Astrocyte of the cerebellum (primary cell): ENCODE results near the gene ADAMTS20.

Experiments
- DNase-seq: peaks from one replicate; pipeline ENCODE4 v3.0.0-alpha.2; 2011; ENCODE audit warnings: low read depth
- H3K4me3 ChIP-seq: 2 replicates; pipeline ENCODE4 v1.5.1; 2011; ENCODE audit warnings: mild to moderate bottlenecking, low read depth, low read length, moderate library complexity
- in situ Hi-C: cut with HindIII; loops from 2 replicates; pipeline ENCODE4 v1.10.0; 2017; ENCODE audit warnings: low sequenced_read_pairs
- TF ChIP-seq, protein P1 (sequence below): IDR thresholded peaks from 2 replicates; pipeline ENCODE4 v1.5.1; 2012; ENCODE audit warnings: low read length, low read depth, moderate library complexity, mild to moderate bottlenecking; ENCODE audit errors: missing control alignments

The ADAMTS20 gene

DNA sequence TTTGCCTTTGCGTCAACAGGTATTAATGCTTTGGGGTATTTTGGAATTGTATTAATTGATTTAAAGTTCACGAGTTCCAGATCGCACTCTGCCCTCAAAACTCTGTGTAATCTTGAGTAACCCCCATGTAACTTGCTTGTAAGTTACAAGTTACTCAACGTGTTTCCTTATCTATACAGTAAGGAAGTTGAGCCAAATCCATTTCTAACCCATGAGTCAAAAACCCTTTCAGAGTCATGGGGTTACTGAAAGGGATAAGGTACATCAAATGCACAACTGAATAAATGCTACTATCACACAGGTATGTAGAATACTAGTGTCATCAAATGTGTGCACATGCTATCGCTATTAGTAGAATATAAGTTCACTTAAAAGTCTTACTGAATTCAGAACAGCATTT, 28.6 kb upstream of the ADAMTS20 start:
- in situ Hi-C loops = no loop called here
- no peak for DNase-seq
- H3K4me3 ChIP-seq = no peak overlapping the region
- TF ChIP-seq, protein P1, sequence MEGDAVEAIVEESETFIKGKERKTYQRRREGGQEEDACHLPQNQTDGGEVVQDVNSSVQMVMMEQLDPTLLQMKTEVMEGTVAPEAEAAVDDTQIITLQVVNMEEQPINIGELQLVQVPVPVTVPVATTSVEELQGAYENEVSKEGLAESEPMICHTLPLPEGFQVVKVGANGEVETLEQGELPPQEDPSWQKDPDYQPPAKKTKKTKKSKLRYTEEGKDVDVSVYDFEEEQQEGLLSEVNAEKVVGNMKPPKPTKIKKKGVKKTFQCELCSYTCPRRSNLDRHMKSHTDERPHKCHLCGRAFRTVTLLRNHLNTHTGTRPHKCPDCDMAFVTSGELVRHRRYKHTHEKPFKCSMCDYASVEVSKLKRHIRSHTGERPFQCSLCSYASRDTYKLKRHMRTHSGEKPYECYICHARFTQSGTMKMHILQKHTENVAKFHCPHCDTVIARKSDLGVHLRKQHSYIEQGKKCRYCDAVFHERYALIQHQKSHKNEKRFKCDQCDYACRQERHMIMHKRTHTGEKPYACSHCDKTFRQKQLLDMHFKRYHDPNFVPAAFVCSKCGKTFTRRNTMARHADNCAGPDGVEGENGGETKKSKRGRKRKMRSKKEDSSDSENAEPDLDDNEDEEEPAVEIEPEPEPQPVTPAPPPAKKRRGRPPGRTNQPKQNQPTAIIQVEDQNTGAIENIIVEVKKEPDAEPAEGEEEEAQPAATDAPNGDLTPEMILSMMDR = no peak

DNA sequence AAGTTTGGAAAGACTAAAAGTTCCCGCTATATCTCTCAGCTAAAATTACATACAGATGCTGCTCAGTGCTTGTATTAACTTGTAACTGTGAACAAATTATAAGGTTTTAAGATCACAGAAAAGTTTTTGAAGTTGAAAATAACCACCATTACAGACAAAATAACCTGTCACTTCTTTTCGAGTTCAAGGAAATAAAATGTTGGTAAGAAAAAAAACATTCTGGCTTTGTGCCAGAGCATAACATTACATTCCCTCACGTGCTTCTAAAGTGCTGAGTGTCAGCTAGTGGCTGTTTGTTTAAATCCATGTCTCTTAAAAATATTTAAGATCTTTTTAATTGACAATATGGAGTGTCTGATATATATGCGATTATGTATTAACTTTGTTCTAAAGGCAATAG, 27.2 kb upstream of the ADAMTS20 start:
- in situ Hi-C loops = no loop called here
- no peak overlapping the region for H3K4me3 ChIP-seq
- DNase-seq = no peak
- TF ChIP-seq, protein P1 = no peak

DNA sequence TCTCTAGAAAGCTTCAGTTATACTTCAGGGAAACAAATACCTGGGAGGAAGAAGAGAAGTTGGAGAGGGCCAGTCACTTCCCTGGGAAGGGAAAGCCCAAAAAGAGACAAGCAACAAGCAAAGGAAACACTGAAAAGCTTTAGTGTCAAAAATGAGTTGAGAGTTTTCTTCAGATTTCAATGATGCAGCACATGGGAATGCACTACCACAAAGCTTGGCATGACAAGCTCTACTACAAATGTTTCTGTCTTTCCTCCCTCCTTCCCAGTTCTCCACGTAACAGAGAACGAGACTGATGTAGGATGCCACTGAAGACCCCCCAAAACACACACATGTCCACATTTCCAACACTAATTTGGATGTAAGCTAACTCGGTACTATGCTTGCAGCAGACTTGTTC, 26.8 kb upstream of the ADAMTS20 start:
- TF ChIP-seq, protein P1 = no peak
- no peak overlapping the region for H3K4me3 ChIP-seq
- no peak for DNase-seq
- in situ Hi-C loops = no loop called here

DNA sequence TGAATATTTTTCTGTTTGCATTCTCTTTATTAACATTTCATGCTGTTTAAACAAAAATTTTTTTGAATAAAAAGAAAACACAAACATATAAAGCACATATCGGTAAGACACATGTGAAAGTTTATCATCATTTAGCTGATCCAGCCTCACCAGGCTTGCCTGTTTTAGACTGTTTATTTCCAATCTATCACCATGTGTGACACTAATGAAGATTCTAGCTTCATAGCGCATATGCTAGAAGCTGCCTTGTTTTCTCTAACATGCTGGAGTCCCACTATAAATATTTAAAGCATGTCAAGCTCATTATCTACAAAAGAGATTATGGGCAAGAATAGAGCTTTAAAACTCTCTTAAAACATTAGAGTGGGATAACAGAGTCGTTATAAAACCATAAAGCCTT, 25.4 kb upstream of the ADAMTS20 start:
- H3K4me3 ChIP-seq = no peak overlapping the region
- TF ChIP-seq, protein P1 = no peak
- DNase-seq = no peak
- in situ Hi-C loops = no loop called here

DNA sequence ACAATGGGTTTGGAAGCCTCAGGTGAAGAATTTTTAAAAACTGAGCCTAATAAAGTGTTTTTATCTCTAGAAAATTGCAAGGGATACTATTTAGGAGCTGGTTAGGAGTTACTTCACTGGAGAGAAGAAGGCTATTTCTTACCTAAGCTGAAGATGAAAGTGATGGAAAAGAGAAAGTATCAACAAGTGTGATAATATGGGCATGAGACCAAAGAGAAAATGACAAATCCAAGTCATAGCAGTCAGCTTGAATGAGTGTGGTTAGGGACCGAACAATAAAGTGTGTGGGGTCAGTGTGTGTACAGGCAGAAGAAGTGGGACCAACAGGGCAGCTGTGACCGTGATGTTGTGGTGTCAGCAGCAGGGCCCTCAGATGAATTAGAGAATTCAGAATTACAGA, 24.2 kb upstream of the ADAMTS20 start:
- no peak overlapping the region for H3K4me3 ChIP-seq
- in situ Hi-C loops = no loop called here
- TF ChIP-seq, protein P1 = no peak
- DNase-seq = no peak

DNA sequence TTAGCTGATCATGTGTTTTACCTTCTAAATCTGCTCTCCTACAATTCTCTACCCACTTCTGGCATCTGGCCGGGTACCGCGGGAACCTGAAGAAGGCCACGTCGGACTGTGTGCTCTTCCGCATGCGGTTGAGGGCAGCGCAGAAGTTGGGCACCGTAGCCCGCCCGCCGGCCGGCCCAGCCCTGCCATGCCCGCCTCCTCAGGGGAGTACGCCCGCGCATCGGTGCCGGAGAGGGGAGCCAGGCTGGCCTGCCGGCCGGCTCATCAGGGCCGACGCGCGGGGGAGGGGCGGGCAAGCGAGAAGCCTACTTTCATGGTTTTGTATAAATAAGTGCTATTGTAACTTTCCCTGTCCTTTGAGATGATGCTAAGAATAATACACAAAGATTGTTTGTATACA, 19.9 kb upstream of the ADAMTS20 start:
- TF ChIP-seq, protein P1 = no peak
- DNase-seq = no peak
- no peak overlapping the region for H3K4me3 ChIP-seq
- in situ Hi-C loops = no loop called here

DNA sequence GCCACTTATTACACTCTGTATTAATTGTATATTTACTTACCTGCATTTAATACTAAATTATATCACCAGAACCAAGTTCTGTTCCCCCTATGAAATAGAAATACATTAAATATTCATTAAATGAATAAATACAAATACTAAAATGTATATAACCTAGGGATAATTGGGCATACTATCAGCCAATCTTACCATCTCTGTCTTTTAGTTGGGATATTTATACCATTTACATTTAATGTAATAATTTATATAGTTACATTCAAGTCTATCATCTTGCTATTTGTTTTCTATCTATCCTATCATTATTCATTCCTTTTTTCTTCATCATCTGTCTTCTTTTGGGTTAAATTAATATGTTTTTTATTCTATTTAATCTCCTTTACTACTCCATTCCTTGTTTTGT, 4.1 kb upstream of the ADAMTS20 start:
- DNase-seq = no peak
- TF ChIP-seq, protein P1 = no peak
- in situ Hi-C loops = no loop called here
- H3K4me3 ChIP-seq = no peak overlapping the region
